Measurements from ENCODE around the gene ZNF217.

DNA sequence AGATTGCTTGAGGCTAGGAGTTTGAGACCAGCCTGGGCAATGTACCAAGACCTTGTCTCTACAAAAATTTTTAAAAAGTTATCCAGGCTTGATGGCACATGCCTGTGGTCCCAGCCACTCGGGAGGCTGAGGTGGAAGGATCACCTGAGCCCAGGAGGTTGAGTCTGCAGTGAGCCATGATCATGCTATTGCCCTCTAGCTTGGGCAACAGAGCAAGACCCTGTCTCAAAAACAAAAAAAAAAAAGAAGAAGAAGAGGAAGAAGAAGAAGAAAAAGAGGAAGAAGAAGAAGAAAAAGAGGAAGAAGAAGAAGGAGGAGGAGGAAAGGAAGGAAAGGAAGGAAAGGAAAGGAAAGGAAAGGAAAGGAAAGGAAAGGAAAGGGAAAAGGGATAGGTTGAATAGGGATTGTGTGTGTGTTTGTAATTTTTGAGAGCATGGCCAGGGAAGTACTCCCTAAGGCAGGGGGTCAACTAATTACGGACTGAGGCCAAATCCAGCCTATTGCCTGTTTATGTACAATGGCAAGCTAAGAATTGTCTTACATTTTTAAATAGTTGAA lies 43.0 kb upstream of the ZNF217 start:
- TF ChIP-seq, protein P1, sequence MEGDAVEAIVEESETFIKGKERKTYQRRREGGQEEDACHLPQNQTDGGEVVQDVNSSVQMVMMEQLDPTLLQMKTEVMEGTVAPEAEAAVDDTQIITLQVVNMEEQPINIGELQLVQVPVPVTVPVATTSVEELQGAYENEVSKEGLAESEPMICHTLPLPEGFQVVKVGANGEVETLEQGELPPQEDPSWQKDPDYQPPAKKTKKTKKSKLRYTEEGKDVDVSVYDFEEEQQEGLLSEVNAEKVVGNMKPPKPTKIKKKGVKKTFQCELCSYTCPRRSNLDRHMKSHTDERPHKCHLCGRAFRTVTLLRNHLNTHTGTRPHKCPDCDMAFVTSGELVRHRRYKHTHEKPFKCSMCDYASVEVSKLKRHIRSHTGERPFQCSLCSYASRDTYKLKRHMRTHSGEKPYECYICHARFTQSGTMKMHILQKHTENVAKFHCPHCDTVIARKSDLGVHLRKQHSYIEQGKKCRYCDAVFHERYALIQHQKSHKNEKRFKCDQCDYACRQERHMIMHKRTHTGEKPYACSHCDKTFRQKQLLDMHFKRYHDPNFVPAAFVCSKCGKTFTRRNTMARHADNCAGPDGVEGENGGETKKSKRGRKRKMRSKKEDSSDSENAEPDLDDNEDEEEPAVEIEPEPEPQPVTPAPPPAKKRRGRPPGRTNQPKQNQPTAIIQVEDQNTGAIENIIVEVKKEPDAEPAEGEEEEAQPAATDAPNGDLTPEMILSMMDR (IDR thresholded peaks at IDR 0.05; ENCODE audit: control extremely low read depth in 1 of 3, insufficient read depth in 1 of 3, low read depth in 1 of 3, low read length in 3 of 3): no peak
- TF ChIP-seq KDM1A (IDR thresholded peaks at IDR 0.05; ENCODE audit: borderline replicate concordance, low read length) (no peak), RFX5 (IDR thresholded peaks at IDR 0.05; ENCODE audit: borderline replicate concordance, low read depth, low read length) (no peak), PHF8 (conservative IDR thresholded peaks at IDR 0.05; ENCODE audit: low read depth, low read length) (no peak)

Data from H1 (cell line).